ENCODE data around the gene LRP1.

DNA sequence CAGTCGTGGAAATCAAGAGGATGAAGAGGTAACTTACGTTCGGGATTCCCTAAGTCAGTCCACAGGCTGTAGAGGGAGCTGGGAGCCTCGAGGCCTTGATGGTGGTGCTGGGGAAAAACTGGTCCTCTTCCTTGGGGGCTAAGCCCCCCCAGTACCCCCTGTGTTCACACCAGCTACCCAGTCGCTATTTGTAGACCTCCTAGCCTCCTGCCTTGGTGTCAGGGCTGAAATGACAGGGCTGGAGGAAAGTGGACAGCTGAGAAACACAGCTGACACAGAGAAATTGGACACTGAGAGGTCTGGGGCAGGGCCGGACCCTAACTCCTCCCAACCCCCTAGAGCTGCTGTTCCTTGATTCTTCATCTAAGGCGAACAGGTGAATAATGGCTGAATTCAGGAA lies 122.7 kb downstream of the LRP1 start, which contains the start of gene STAC3:
- TF ChIP-seq, protein P1, sequence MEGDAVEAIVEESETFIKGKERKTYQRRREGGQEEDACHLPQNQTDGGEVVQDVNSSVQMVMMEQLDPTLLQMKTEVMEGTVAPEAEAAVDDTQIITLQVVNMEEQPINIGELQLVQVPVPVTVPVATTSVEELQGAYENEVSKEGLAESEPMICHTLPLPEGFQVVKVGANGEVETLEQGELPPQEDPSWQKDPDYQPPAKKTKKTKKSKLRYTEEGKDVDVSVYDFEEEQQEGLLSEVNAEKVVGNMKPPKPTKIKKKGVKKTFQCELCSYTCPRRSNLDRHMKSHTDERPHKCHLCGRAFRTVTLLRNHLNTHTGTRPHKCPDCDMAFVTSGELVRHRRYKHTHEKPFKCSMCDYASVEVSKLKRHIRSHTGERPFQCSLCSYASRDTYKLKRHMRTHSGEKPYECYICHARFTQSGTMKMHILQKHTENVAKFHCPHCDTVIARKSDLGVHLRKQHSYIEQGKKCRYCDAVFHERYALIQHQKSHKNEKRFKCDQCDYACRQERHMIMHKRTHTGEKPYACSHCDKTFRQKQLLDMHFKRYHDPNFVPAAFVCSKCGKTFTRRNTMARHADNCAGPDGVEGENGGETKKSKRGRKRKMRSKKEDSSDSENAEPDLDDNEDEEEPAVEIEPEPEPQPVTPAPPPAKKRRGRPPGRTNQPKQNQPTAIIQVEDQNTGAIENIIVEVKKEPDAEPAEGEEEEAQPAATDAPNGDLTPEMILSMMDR (IDR thresholded peaks at IDR 0.05; ENCODE audit: low read depth, low read length, poor library complexity, severe bottlenecking), result no peak
- TF ChIP-seq EZH2phosphoT487 (IDR thresholded peaks at IDR 0.05; ENCODE audit: borderline replicate concordance, low read length), result no peak

All from DOHH2 (cell line).